ENCODE results near the gene IL19.

The IL19 gene

GRCh38 chr1:206723462-206723804 lies 47.1 kb upstream of the IL19 start:
- Histone ChIP-seq H3K4me3 (ENCODE audit: low read length, poor library complexity, severe bottlenecking) (no peak overlapping the region), H3K27me3 (ENCODE audit: insufficient read depth, low read length, poor library complexity, severe bottlenecking) (no peaks in the 10 kb centered on the region), H3F3A (ENCODE audit: low read depth) (no peaks in the 10 kb centered on the region), H4K20me1 (ENCODE audit: insufficient read depth, low read length, poor library complexity, severe bottlenecking) (peaks cover 15% of the 10 kb centered on the region), H3K9me2 (replicated peaks; ENCODE audit: low read depth, low read length) (no peaks in the 10 kb centered on the region), H3K79me2 (ENCODE audit: insufficient read depth, low read length) (peaks cover 85% of the 10 kb centered on the region), H3K9me3 (ENCODE audit: insufficient read depth, low read depth, low read length) (no peaks in the 10 kb centered on the region), H3K4me1 (ENCODE audit: insufficient read depth, low read length, poor library complexity, severe bottlenecking) (peaks cover 10% of the 10 kb centered on the region), H3K4me2 (ENCODE audit: low read depth, low read length, poor library complexity, severe bottlenecking) (no peak overlapping the region), H3K36me3 (ENCODE audit: insufficient read depth, low read length) (no peaks in the 10 kb centered on the region), H3K9ac (ENCODE audit: low read depth, low read length, poor library complexity, severe bottlenecking) (no peak overlapping the region), H2AFZ (ENCODE audit: low read length) (no peak overlapping the region)
- TF ChIP-seq CTCF (conservative IDR thresholded peaks at IDR 0.05; ENCODE audit: low read length) (no peak), EZH2phosphoT487 (IDR thresholded peaks at IDR 0.05; ENCODE audit: borderline replicate concordance) (no peak)

GRCh38 chr1:206723805-206724472 lies 46.6 kb upstream of the IL19 start:
- peaks cover 80% of the 10 kb centered on the region for H3K79me2 ChIP-seq (ENCODE audit: insufficient read depth, low read length)
- no peak overlapping the region for H3K4me3 ChIP-seq (ENCODE audit: low read length, poor library complexity, severe bottlenecking)
- H3K9me3 ChIP-seq (ENCODE audit: insufficient read depth, low read depth, low read length): no peaks in the 10 kb centered on the region
- H2AFZ ChIP-seq (ENCODE audit: low read length): no peak overlapping the region
- peaks cover 14% of the 10 kb centered on the region for H3K4me1 ChIP-seq (ENCODE audit: insufficient read depth, low read length, poor library complexity, severe bottlenecking)
- H3K9ac ChIP-seq (ENCODE audit: low read depth, low read length, poor library complexity, severe bottlenecking): no peak overlapping the region
- H3K9me2 ChIP-seq (replicated peaks; ENCODE audit: low read depth, low read length): no peaks in the 10 kb centered on the region
- no peak for TF ChIP-seq EZH2phosphoT487 (IDR thresholded peaks at IDR 0.05; ENCODE audit: borderline replicate concordance)
- TF ChIP-seq CTCF (conservative IDR thresholded peaks at IDR 0.05; ENCODE audit: low read length): no peak
- H3F3A ChIP-seq (ENCODE audit: low read depth): no peaks in the 10 kb centered on the region
- H3K27me3 ChIP-seq (ENCODE audit: insufficient read depth, low read length, poor library complexity, severe bottlenecking): no peaks in the 10 kb centered on the region
- peaks cover 15% of the 10 kb centered on the region for H4K20me1 ChIP-seq (ENCODE audit: insufficient read depth, low read length, poor library complexity, severe bottlenecking)
- no peak overlapping the region for H3K4me2 ChIP-seq (ENCODE audit: low read depth, low read length, poor library complexity, severe bottlenecking)
- no peaks in the 10 kb centered on the region; the same call in 1 of the 2 replicates for H3K36me3 ChIP-seq (ENCODE audit: insufficient read depth, low read length)

GRCh38 chr1:206725109-206725963 lies 45.2 kb upstream of the IL19 start:
- Histone ChIP-seq H3K79me2 (ENCODE audit: insufficient read depth, low read length) (peaks cover 66% of the 10 kb centered on the region), H2AFZ (ENCODE audit: low read length) (no peak overlapping the region), H3K4me3 (ENCODE audit: low read length, poor library complexity, severe bottlenecking) (no peak overlapping the region), H3K36me3 (ENCODE audit: insufficient read depth, low read length) (peaks cover 14% of the 10 kb centered on the region; the same call in 1 of the 2 replicates), H3K4me1 (ENCODE audit: insufficient read depth, low read length, poor library complexity, severe bottlenecking) (peaks cover 15% of the 10 kb centered on the region), H3F3A (ENCODE audit: low read depth) (no peaks in the 10 kb centered on the region), H3K4me2 (ENCODE audit: low read depth, low read length, poor library complexity, severe bottlenecking) (no peak overlapping the region), H3K9ac (ENCODE audit: low read depth, low read length, poor library complexity, severe bottlenecking) (no peak overlapping the region), H4K20me1 (ENCODE audit: insufficient read depth, low read length, poor library complexity, severe bottlenecking) (peaks cover 15% of the 10 kb centered on the region), H3K27me3 (ENCODE audit: insufficient read depth, low read length, poor library complexity, severe bottlenecking) (no peaks in the 10 kb centered on the region), H3K9me2 (replicated peaks; ENCODE audit: low read depth, low read length) (no peaks in the 10 kb centered on the region), H3K9me3 (ENCODE audit: insufficient read depth, low read depth, low read length) (no peaks in the 10 kb centered on the region)
- TF ChIP-seq EZH2phosphoT487 (IDR thresholded peaks at IDR 0.05; ENCODE audit: borderline replicate concordance): no peak
- TF ChIP-seq CTCF (conservative IDR thresholded peaks at IDR 0.05; ENCODE audit: low read length): peak; percentile 86

Measured in Loucy (cell line).